IMR-90 (cell line): ENCODE results near the gene MAML3. TPM values are rescaled to one million over a fixed set of nuclear protein-coding genes. Genes with fewer than 3 reads are reported as not detected.

Experiments used
- ATAC-seq: fragments of 200-7000 bp; cut with Tn5 transposase; 2 replicates; pipeline ENCODE4 v1.9.1; 2020; ENCODE audit warnings: low read depth, mild to moderate bottlenecking, moderate library complexity
- BruUV-seq: library from RNA; stranded (reverse); fragments of 400-500 nt; replicated peaks from 2 replicates; lab custom pipeline; 2021; lab: Mats Ljungman, UMichigan
- CTCF ChIA-PET: fragments of 300-600 bp; formaldehyde crosslinking; extraction: SDS; loops from one replicate; lab custom pipeline; 2021; ENCODE audit warnings: antibody characterized with exemption; lab: Yijun Ruan, JAX
- POLR2A ChIA-PET: fragments of 300-600 bp; sonication (Branson Sonifier 250); formaldehyde crosslinking; loops from one replicate; lab custom pipeline; 2022; ENCODE audit warnings: antibody characterized with exemption; ENCODE audit not compliant: unreplicated experiment; lab: Charles Lee
- DNase-seq: peaks from one replicate; pipeline ENCODE4 v3.0.0; 2013
- H2AFZ ChIP-seq: replicated peaks from 2 replicates; pipeline ENCODE3; 2013; ENCODE audit warnings: low read length, mild to moderate bottlenecking; ENCODE audit not compliant: poor library complexity
- H2AK5ac ChIP-seq: 2 replicates; pipeline ENCODE4 v1.6.1; 2013; ENCODE audit warnings: low read depth, low read length, inconsistent platforms
- H2AK9ac ChIP-seq: replicated peaks from 2 replicates; pipeline ENCODE3; 2013; ENCODE audit warnings: mild to moderate bottlenecking, low read depth, low read length, moderate library complexity; ENCODE audit not compliant: poor library complexity
- H2BK120ac ChIP-seq: 2 replicates; pipeline ENCODE4 v1.6.1; 2013; ENCODE audit warnings: low read depth, low read length, inconsistent platforms
- H2BK15ac ChIP-seq: 3 replicates; pipeline ENCODE4 v1.6.1; 2013; ENCODE audit warnings: low read depth, low read length, inconsistent platforms
- H2BK20ac ChIP-seq: 2 replicates; pipeline ENCODE4 v1.6.1; 2013; ENCODE audit warnings: low read depth, mild to moderate bottlenecking, inconsistent platforms, low read length, moderate library complexity
- H2BK5ac ChIP-seq: 2 replicates; pipeline ENCODE4 v1.6.1; 2013; ENCODE audit warnings: mild to moderate bottlenecking, low read depth, low read length, inconsistent platforms; ENCODE audit not compliant: poor library complexity, severe bottlenecking
- H3K14ac ChIP-seq: replicated peaks from 2 replicates; pipeline ENCODE4 v1.6.1; 2013; ENCODE audit warnings: low read depth, low read length, inconsistent platforms
- H3K18ac ChIP-seq: 2 replicates; pipeline ENCODE4 v1.6.1; 2013; ENCODE audit warnings: low read depth, low read length, control low read depth
- H3K23ac ChIP-seq: 2 replicates; pipeline ENCODE4 v1.6.1; 2013; ENCODE audit warnings: low read depth, low read length, inconsistent platforms
- H3K27ac ChIP-seq: 2 replicates; pipeline ENCODE4 v1.5.1; 2013; ENCODE audit warnings: mild to moderate bottlenecking, control low read depth, low read length; ENCODE audit not compliant: insufficient read depth
- H3K27me3 ChIP-seq: 2 replicates; pipeline ENCODE4 v1.6.1; 2013; ENCODE audit warnings: low read length; ENCODE audit not compliant: control insufficient read depth, insufficient read depth
- H3K36me3 ChIP-seq: 2 replicates; pipeline ENCODE4 v1.6.1; 2013; ENCODE audit warnings: low read length, mixed read lengths; ENCODE audit not compliant: control insufficient read depth, insufficient read depth
- H3K4ac ChIP-seq: 2 replicates; pipeline ENCODE4 v1.6.1; 2013; ENCODE audit warnings: low read depth, low read length, inconsistent platforms
- H3K4me1 ChIP-seq: 2 replicates; pipeline ENCODE4 v1.6.1; 2013; ENCODE audit warnings: low read length, mixed read lengths; ENCODE audit not compliant: control insufficient read depth, insufficient read depth
- H3K4me2 ChIP-seq: 2 replicates; pipeline ENCODE4 v1.6.1; 2013; ENCODE audit warnings: low read depth, mild to moderate bottlenecking, control low read depth, low read length, moderate library complexity
- H3K4me3 ChIP-seq: 2 replicates; pipeline ENCODE4 v1.5.1; 2013; ENCODE audit warnings: low read depth, mild to moderate bottlenecking, control low read depth, low read length, moderate library complexity; ENCODE audit not compliant: insufficient read depth
- H3K56ac ChIP-seq: 2 replicates; pipeline ENCODE4 v1.6.1; 2013; ENCODE audit warnings: low read length, inconsistent platforms; ENCODE audit not compliant: insufficient read depth; ENCODE audit errors: extremely low read depth
- H3K79me1 ChIP-seq, 2 experiments: 2 replicates each; pipeline ENCODE4 v1.6.1; 2013; ENCODE audit warnings: low read length in 2 of 2, inconsistent platforms in 1 of 2, low read depth in 1 of 2
- H3K9ac ChIP-seq: 2 replicates; pipeline ENCODE4 v1.6.1; 2013; ENCODE audit warnings: low read depth, low read length, control low read depth
- H3K9me1 ChIP-seq: 2 replicates; pipeline ENCODE4 v1.6.1; 2013; ENCODE audit warnings: low read length, inconsistent platforms; ENCODE audit not compliant: insufficient read depth
- H3K9me3 ChIP-seq: 2 replicates; pipeline ENCODE4 v1.6.1; 2013; ENCODE audit warnings: low read length; ENCODE audit not compliant: control insufficient read depth, insufficient read depth
- H4K20me1 ChIP-seq: 2 replicates; pipeline ENCODE4 v1.6.1; 2013; ENCODE audit warnings: low read length, inconsistent platforms; ENCODE audit not compliant: insufficient read depth
- H4K5ac ChIP-seq: 2 replicates; pipeline ENCODE4 v1.6.1; 2013; ENCODE audit warnings: mild to moderate bottlenecking, low read depth, low read length, control low read depth
- H4K8ac ChIP-seq, 2 experiments: 2 replicates each; pipeline ENCODE4 v1.6.1; 2013; ENCODE audit warnings: low read depth in 2 of 2, low read length in 2 of 2, control low read depth in 1 of 2, inconsistent platforms in 1 of 2
- H4K91ac ChIP-seq: 2 replicates; pipeline ENCODE4 v1.6.1; 2013; ENCODE audit warnings: low read depth, low read length, inconsistent platforms; ENCODE audit not compliant: insufficient read depth
- MAFK ChIP-seq: IDR thresholded peaks from 2 replicates; pipeline ENCODE4 v1.6.1; 2012; ENCODE audit warnings: low read depth, low read length, improper control_type of control experiment
- POLR2A ChIP-seq: IDR thresholded peaks from 2 replicates; pipeline ENCODE4 v1.6.1; 2012; ENCODE audit warnings: mild to moderate bottlenecking, low read depth, low read length
- WGBS, 2 experiments: methylation state at CpG; one replicate each; pipeline versions ENCODE4 v1.1.5 to v1.1.7; 2013; ENCODE audit warnings: missing lambda C conversion rate in 2 of 2; ENCODE audit not compliant: insufficient read length in 1 of 2; ENCODE audit errors: extremely low coverage in 2 of 2; 5-methylcytosine and 5-hydroxymethylcytosine counted together
- dilution Hi-C: fragments of 300-500 bp; cut with HindIII; formaldehyde crosslinking; loops from one replicate; pipeline ENCODE4 v1.14.3; 2018; ENCODE audit warnings: low sequenced_read_pairs; ENCODE audit not compliant: unreplicated experiment
- in situ Hi-C: fragments of 300-500 bp; cut with MboI; formaldehyde crosslinking; loops from 3 replicates; pipeline ENCODE4 v1.14.3; 2019; ENCODE audit warnings: low sequenced_read_pairs, inconsistent platforms, mixed read lengths
- intact Hi-C: fragments of 100-400 bp; cut with micrococcal nuclease; formaldehyde crosslinking; loops from 2 replicates; pipeline ENCODE4 v1.10.0; 2022
- polyA plus RNA-seq, 3 experiments: library from polyadenylated mRNA; depleted of rRNA; stranded (reverse); fragments of >200 nt; gene quantifications; 2 replicates each; pipeline ENCODE4 v1.2.3, GENCODE V29; 2012; ENCODE audit warnings: low replicate concordance in 1 of 3
- total RNA-seq: library from RNA; depleted of rRNA; stranded (reverse); fragments of >200 nt; gene quantifications from 2 replicates; pipeline ENCODE4 v1.2.3, GENCODE V29; 2012

MAML3 gene
- total and polyA plus RNA-seq, 2 of the 4 experiments (the other 2 are of a cell fraction) = 0.90 to 1.7 TPM

DNA sequence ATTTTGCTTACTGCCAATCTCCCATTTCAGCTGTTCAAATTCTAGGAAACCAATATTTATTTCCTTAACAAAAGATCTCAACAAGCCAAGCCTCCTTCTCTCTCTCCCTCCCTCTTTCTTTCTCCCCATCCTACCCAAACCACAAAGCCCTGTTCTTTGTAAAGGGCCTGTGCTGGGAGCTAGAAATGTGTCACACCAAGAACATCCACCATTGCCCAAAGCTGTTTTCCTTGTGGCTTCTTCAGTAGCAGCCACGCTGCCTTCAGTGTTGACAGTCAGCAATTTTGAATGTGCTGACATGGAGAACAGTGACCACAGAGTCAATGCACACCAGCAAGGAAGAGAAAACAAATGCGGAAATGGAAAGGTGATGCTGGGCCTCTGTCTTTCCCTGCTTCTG is 203.0 kb downstream of the MAML3 start:
- no peak for DNase-seq
- Histone ChIP-seq H4K91ac (no peak overlapping the region), H3K27me3 (no peaks in the 10 kb centered on the region), H4K5ac (no peak overlapping the region), H4K8ac (no peak overlapping the region), H2BK20ac (no peak overlapping the region), H3K27ac (no peak overlapping the region), H3K79me1 (peaks cover 0 to under 1% of the 10 kb centered on the region in 2 experiments; a peak in 2 of 4 replicates), H3K36me3 (no peaks in the 10 kb centered on the region), H3K4me2 (no peak overlapping the region), H3K18ac (no peak overlapping the region), H2BK15ac (no peak overlapping the region), H3K4me3 (no peak overlapping the region), H3K56ac (no peak overlapping the region), H3K9me1 (no peaks in the 10 kb centered on the region; the same call in 1 of the 2 replicates), H3K9ac (no peak overlapping the region), H3K9me3 (no peaks in the 10 kb centered on the region), H3K23ac (no peak overlapping the region), H2AK9ac (no peak overlapping the region), H3K4me1 (peaks cover 8% of the 10 kb centered on the region; the same call in 1 of the 2 replicates), H2AFZ (no peak overlapping the region), H2AK5ac (no peak overlapping the region), H2BK5ac (no peak overlapping the region), H3K4ac (no peak overlapping the region), H4K20me1 (no peaks in the 10 kb centered on the region), H3K14ac (no peak overlapping the region), H2BK120ac (no peak overlapping the region)
- BruUV-seq = no TSS peak
- intact Hi-C loops = no loop called here
- TF ChIP-seq POLR2A = no peak
- TF ChIP-seq MAFK = peak; percentile 69; the same call in 1 of the 2 replicates
- in situ Hi-C loops = no loop called here
- no peak for ATAC-seq
- ChIA-PET CTCF (no interaction called here), POLR2A (no interaction called here)
- dilution Hi-C loops = no loop called here
- 88% methylated on average over 1 of the region's 2 CpGs; no CpG with 5 or more reads in 1 of the 2 experiments for WGBS, 2 experiments
